HepG2 (cell line): ENCODE data around the gene TPRN. TPM values are rescaled to one million over a fixed set of nuclear protein-coding genes. Genes with fewer than 3 reads are reported as not detected.

ENCODE experiments used
- AGO2 ChIP-seq: fragments of 200-400 bp; formaldehyde crosslinking; optimal IDR thresholded peaks from 2 replicates; pipeline ENCODE3; 2017; ENCODE audit warnings: mild to moderate bottlenecking, low read depth, low read length, moderate library complexity
- GLI4 ChIP-seq: sonication (generic); formaldehyde crosslinking; IDR thresholded peaks from 2 replicates; pipeline ENCODE4 v1.5.1; 2020; ENCODE audit warnings: missing genetic modification reagents, mild to moderate bottlenecking, moderate library complexity, borderline replicate concordance
- NR2F1 ChIP-seq, 2 experiments: fragments of 450-650 bp in 1 of 2; formaldehyde crosslinking in 1 of 2; IDR thresholded peaks; 2 replicates each; pipeline versions ENCODE4 v1.5.0 to v1.6.1; 2016 to 2020; ENCODE audit warnings: mild to moderate bottlenecking in 1 of 2, missing compliant biosample characterization in 1 of 2, missing genetic modification reagents in 1 of 2, moderate library complexity in 1 of 2
- POLR2G ChIP-seq: fragments of 200-400 bp; formaldehyde crosslinking; IDR thresholded peaks from 2 replicates; pipeline ENCODE4 v1.6.1; 2018; ENCODE audit warnings: mild to moderate bottlenecking, low read depth, low read length, moderate library complexity
- SAP130 ChIP-seq: IDR thresholded peaks from 2 replicates; pipeline ENCODE4 v1.6.1; 2016; ENCODE audit warnings: low read depth
- SP2 ChIP-seq: sonication (generic); formaldehyde crosslinking; IDR thresholded peaks from 2 replicates; pipeline ENCODE4 v1.5.1; 2020; ENCODE audit warnings: mild to moderate bottlenecking, missing genetic modification reagents
- THAP11 ChIP-seq: IDR thresholded peaks from 2 replicates; pipeline ENCODE4 v1.6.1; 2016; ENCODE audit warnings: missing biosample characterization, missing genetic modification reagents
- ZNF138 ChIP-seq: sonication (generic); formaldehyde crosslinking; IDR thresholded peaks from 2 replicates; pipeline ENCODE4 v1.5.0; 2020; ENCODE audit warnings: mild to moderate bottlenecking, low read depth, missing genetic modification reagents
- ZNF264 ChIP-seq: sonication (generic); formaldehyde crosslinking; IDR thresholded peaks from 2 replicates; pipeline ENCODE4 v1.4.0; 2020; ENCODE audit warnings: missing genetic modification reagents
- ZNF317 ChIP-seq: sonication (generic); formaldehyde crosslinking; IDR thresholded peaks from 2 replicates; pipeline ENCODE4 v1.5.0; 2020; ENCODE audit warnings: mild to moderate bottlenecking, missing genetic modification reagents
- ZNF605 ChIP-seq: sonication (generic); formaldehyde crosslinking; IDR thresholded peaks from 2 replicates; pipeline ENCODE4 v1.8.0; 2022; ENCODE audit warnings: mild to moderate bottlenecking, missing genetic modification reagents
- ZNF746 ChIP-seq: sonication (generic); formaldehyde crosslinking; IDR thresholded peaks from 2 replicates; pipeline ENCODE4 v1.8.0; 2022; ENCODE audit warnings: mild to moderate bottlenecking, missing genetic modification reagents
- ZNF782 ChIP-seq: sonication (generic); formaldehyde crosslinking; IDR thresholded peaks from 2 replicates; pipeline ENCODE4 v1.4.0; 2020; ENCODE audit warnings: missing genetic modification reagents, mild to moderate bottlenecking, borderline replicate concordance
- polyA plus RNA-seq, 8 experiments: library from polyadenylated mRNA; depleted of rRNA in 3 of 8; stranded (reverse) in 7 of 8; unstranded in 1 of 8; fragments of >200 nt; fragmentation: Illumina TruSeq in 4 of 8; extraction: Trizol in 4 of 8; gene quantifications; 2 replicates each; pipeline versions ENCODE4 v1.2.1 to v1.2.3, GENCODE V29; 2011 to 2016; ENCODE audit warnings: low read depth in 4 of 8, missing spikeins in 1 of 8, mixed read lengths in 1 of 8; ENCODE audit not compliant: insufficient read depth in 1 of 8
- total RNA-seq, 5 experiments: library from RNA; depleted of rRNA; stranded (reverse); fragments of >200 nt; fragmentation: Illumina TruSeq; extraction: Trizol; gene quantifications; 2 replicates each; pipeline ENCODE4 v1.2.3, GENCODE V29; 2016; ENCODE audit warnings: low read depth in 1 of 5
- TF ChIP-seq, protein P1 (sequence below): sonication (generic); formaldehyde crosslinking; IDR thresholded peaks from 2 replicates; pipeline ENCODE4 v1.4.0; 2020; ENCODE audit warnings: missing genetic modification reagents
- TF ChIP-seq, protein P2 (sequence below): sonication (generic); formaldehyde crosslinking; IDR thresholded peaks from 2 replicates; pipeline ENCODE4 v1.4.0; 2020; ENCODE audit warnings: missing genetic modification reagents, borderline replicate concordance
- TF ChIP-seq, protein P3 (sequence below): sonication (generic); formaldehyde crosslinking; IDR thresholded peaks from 2 replicates; pipeline ENCODE4 v1.4.0; 2020; ENCODE audit warnings: missing genetic modification reagents
- TF ChIP-seq, protein P4 (sequence below): IDR thresholded peaks from 2 replicates; pipeline ENCODE4 v1.6.1; 2018; ENCODE audit warnings: missing genetic modification reagents
- TF ChIP-seq, protein P5 (sequence below): sonication (generic); formaldehyde crosslinking; IDR thresholded peaks from 2 replicates; pipeline ENCODE4 v1.4.0; 2020; ENCODE audit warnings: missing genetic modification reagents, mild to moderate bottlenecking, borderline replicate concordance

The TPRN gene
- total and polyA plus RNA-seq, 2 of the 13 experiments (the other 11 are each of a cell fraction or from before 2014, with no cell fraction given), result 10.1 to 19.2 TPM

DNA sequence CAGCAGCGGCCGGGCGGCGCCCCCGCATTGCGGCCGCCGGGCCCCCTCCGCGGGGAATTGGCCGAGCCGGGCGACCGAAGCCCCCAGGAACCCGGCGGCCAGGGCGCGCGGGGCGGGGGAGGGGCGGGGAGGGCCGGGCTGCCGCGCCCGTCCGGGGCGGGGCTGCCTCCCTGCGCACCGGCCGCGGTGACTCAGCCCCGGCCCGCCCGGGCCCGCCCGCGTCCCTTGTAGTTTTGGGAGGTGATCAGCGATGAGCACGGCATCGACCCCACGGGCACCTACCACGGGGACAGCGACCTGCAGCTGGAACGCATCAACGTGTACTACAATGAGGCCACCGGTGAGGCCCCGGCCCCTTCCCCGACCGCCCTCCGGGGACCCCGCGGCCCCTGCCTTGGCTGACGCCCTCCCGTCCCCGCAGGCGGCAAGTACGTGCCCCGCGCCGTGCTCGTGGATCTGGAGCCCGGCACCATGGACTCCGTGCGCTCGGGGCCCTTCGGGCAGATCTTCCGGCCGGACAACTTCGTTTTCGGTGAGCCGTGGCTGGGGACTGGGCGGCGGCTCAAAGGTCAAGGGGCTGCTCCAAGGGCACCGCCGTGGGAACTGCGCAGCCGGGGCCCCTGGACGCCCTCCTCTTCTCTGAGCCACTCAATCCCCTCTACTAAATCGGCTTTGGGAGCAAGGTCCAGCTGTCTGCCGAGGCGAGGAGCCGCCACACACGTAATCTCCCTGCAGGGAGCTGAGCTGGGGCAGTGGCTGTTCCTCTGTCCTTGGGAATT lies 41.1 kb upstream of the TPRN start (continued):
- TF ChIP-seq ZNF746 (CRISPR knock-in tag), result no peak
- TF ChIP-seq ZNF605 (CRISPR knock-in tag), result peak; percentile 88
- peak; percentile 59; the same call in 1 of the 2 replicates for TF ChIP-seq SP2
- TF ChIP-seq, protein P1, sequence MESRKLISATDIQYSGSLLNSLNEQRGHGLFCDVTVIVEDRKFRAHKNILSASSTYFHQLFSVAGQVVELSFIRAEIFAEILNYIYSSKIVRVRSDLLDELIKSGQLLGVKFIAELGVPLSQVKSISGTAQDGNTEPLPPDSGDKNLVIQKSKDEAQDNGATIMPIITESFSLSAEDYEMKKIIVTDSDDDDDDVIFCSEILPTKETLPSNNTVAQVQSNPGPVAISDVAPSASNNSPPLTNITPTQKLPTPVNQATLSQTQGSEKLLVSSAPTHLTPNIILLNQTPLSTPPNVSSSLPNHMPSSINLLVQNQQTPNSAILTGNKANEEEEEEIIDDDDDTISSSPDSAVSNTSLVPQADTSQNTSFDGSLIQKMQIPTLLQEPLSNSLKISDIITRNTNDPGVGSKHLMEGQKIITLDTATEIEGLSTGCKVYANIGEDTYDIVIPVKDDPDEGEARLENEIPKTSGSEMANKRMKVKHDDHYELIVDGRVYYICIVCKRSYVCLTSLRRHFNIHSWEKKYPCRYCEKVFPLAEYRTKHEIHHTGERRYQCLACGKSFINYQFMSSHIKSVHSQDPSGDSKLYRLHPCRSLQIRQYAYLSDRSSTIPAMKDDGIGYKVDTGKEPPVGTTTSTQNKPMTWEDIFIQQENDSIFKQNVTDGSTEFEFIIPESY, result no peak
- TF ChIP-seq, protein P2, sequence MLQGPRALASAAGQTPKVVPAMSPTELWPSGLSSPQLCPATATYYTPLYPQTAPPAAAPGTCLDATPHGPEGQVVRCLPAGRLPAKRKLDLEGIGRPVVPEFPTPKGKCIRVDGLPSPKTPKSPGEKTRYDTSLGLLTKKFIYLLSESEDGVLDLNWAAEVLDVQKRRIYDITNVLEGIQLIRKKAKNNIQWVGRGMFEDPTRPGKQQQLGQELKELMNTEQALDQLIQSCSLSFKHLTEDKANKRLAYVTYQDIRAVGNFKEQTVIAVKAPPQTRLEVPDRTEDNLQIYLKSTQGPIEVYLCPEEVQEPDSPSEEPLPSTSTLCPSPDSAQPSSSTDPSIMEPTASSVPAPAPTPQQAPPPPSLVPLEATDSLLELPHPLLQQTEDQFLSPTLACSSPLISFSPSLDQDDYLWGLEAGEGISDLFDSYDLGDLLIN (CRISPR knock-in tag), result no peak
- peak; percentile 49; the same call in 1 of the 2 replicates for TF ChIP-seq ZNF317 (CRISPR knock-in tag)
- TF ChIP-seq SAP130 (CRISPR knock-in tag), result peak; percentile 73
- TF ChIP-seq ZNF264 (CRISPR knock-in tag), result 0 out of 2 replicates have a peak, but pooled peaks have one; percentile 26
- peak; percentile 25; the same call in 1 of the 2 replicates for TF ChIP-seq ZNF782
- TF ChIP-seq POLR2G, result peak; percentile 49; the same call in 1 of the 2 replicates
- TF ChIP-seq, protein P3, sequence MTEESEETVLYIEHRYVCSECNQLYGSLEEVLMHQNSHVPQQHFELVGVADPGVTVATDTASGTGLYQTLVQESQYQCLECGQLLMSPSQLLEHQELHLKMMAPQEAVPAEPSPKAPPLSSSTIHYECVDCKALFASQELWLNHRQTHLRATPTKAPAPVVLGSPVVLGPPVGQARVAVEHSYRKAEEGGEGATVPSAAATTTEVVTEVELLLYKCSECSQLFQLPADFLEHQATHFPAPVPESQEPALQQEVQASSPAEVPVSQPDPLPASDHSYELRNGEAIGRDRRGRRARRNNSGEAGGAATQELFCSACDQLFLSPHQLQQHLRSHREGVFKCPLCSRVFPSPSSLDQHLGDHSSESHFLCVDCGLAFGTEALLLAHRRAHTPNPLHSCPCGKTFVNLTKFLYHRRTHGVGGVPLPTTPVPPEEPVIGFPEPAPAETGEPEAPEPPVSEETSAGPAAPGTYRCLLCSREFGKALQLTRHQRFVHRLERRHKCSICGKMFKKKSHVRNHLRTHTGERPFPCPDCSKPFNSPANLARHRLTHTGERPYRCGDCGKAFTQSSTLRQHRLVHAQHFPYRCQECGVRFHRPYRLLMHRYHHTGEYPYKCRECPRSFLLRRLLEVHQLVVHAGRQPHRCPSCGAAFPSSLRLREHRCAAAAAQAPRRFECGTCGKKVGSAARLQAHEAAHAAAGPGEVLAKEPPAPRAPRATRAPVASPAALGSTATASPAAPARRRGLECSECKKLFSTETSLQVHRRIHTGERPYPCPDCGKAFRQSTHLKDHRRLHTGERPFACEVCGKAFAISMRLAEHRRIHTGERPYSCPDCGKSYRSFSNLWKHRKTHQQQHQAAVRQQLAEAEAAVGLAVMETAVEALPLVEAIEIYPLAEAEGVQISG (CRISPR knock-in tag), result peak; percentile 63; the same call in 1 of the 2 replicates
- TF ChIP-seq ZNF138 (CRISPR knock-in tag), result peak; percentile 29
- TF ChIP-seq, protein P4, sequence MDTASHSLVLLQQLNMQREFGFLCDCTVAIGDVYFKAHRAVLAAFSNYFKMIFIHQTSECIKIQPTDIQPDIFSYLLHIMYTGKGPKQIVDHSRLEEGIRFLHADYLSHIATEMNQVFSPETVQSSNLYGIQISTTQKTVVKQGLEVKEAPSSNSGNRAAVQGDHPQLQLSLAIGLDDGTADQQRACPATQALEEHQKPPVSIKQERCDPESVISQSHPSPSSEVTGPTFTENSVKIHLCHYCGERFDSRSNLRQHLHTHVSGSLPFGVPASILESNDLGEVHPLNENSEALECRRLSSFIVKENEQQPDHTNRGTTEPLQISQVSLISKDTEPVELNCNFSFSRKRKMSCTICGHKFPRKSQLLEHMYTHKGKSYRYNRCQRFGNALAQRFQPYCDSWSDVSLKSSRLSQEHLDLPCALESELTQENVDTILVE (CRISPR knock-in tag), result peak; percentile 71; the same call in 1 of the 2 replicates
- TF ChIP-seq, protein P5, sequence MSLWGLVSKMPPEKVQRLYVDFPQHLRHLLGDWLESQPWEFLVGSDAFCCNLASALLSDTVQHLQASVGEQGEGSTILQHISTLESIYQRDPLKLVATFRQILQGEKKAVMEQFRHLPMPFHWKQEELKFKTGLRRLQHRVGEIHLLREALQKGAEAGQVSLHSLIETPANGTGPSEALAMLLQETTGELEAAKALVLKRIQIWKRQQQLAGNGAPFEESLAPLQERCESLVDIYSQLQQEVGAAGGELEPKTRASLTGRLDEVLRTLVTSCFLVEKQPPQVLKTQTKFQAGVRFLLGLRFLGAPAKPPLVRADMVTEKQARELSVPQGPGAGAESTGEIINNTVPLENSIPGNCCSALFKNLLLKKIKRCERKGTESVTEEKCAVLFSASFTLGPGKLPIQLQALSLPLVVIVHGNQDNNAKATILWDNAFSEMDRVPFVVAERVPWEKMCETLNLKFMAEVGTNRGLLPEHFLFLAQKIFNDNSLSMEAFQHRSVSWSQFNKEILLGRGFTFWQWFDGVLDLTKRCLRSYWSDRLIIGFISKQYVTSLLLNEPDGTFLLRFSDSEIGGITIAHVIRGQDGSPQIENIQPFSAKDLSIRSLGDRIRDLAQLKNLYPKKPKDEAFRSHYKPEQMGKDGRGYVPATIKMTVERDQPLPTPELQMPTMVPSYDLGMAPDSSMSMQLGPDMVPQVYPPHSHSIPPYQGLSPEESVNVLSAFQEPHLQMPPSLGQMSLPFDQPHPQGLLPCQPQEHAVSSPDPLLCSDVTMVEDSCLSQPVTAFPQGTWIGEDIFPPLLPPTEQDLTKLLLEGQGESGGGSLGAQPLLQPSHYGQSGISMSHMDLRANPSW, result no peak
- peak; percentile 99 for TF ChIP-seq AGO2
- TF ChIP-seq NR2F1 (CRISPR knock-in tag; IDR thresholded peaks at IDR 0.05), result peak; percentile 41 to 65; a peak in 3 of 4 replicates
- peak; percentile 48 for TF ChIP-seq THAP11 (CRISPR knock-in tag)
- TF ChIP-seq GLI4, result 0 out of 2 replicates have a peak, but pooled peaks have one; percentile 65
